Gastroesophageal sphincter (tissue), 4 donors: ENCODE results near the gene LGALS9. TPM values are rescaled to one million over a fixed set of nuclear protein-coding genes. Genes with fewer than 3 reads are reported as not detected.
"Not testable (repeated sequence)": the region's sequence is repeated elsewhere in the genome, so short reads cannot be mapped to it uniquely, and the experiment has no call there.

Source experiments
- ATAC-seq: fragments of 150-250 bp; one replicate; pipeline ENCODE4 v1.9.1; 2016; ENCODE audit warnings: mild to moderate bottlenecking, moderate library complexity
- H3K27ac ChIP-seq, 4 donors: fragments of 200-600 bp; sonication (generic) in 3 of 4; 1 replicate in 3 of 4; 2 replicates in 1 of 4; pipeline ENCODE4 v1.5.1; 2016 to 2019
- H3K27me3 ChIP-seq: fragments of 200-600 bp; sonication (generic); one replicate; pipeline ENCODE4 v1.5.1; 2019
- H3K36me3 ChIP-seq, 2 donors: fragments of 200-600 bp; sonication (generic); one replicate each; pipeline ENCODE4 v1.5.1; 2019; ENCODE audit warnings: control low read depth in 1 of 2
- H3K4me1 ChIP-seq, 3 donors: fragments of 200-600 bp; sonication (generic); 1 replicate in 2 of 3; 2 replicates in 1 of 3; pipeline ENCODE4 v1.5.1; 2016 to 2019; ENCODE audit warnings: control low read depth in 2 of 3
- H3K4me3 ChIP-seq, 2 donors: fragments of 200-600 bp; sonication (generic); one replicate each; pipeline ENCODE4 v1.5.1; 2019; ENCODE audit warnings: mild to moderate bottlenecking in 1 of 2, moderate library complexity in 1 of 2
- H3K9me3 ChIP-seq, 3 donors: fragments of 200-600 bp; sonication (generic); one replicate each; pipeline ENCODE4 v1.5.1; 2017 to 2019; ENCODE audit warnings: control low read depth in 2 of 3
- CTCF ChIP-seq, 4 experiments: fragments of 200-600 bp in 2 of 4; fragments of 450-650 bp in 2 of 4; sonication (generic) in 1 of 4; IDR thresholded peaks; one replicate each; pipeline ENCODE4 v1.5.1; 2017 to 2019; ENCODE audit warnings: antibody characterized with exemption in 4 of 4, mild to moderate bottlenecking in 2 of 4, moderate library complexity in 2 of 4
- EP300 ChIP-seq: sonication (generic); formaldehyde crosslinking; IDR thresholded peaks from one replicate; pipeline ENCODE4 v1.6.1; 2017; ENCODE audit warnings: antibody characterized with exemption, mild to moderate bottlenecking
- POLR2A ChIP-seq, 2 donors: fragments of 450-650 bp; IDR thresholded peaks; one replicate each; pipeline ENCODE4 v1.6.1; 2017; ENCODE audit warnings: antibody characterized with exemption in 2 of 2, mild to moderate bottlenecking in 2 of 2, moderate library complexity in 1 of 2
- POLR2AphosphoS5 ChIP-seq: sonication (generic); formaldehyde crosslinking; IDR thresholded peaks from one replicate; pipeline ENCODE4 v1.6.1; 2017; ENCODE audit warnings: antibody characterized with exemption
- WGBS, 2 donors: methylation state at CpG; one replicate each; pipeline ENCODE4 v1.1.5; 2018; ENCODE audit warnings: low coverage in 1 of 2; 5-methylcytosine and 5-hydroxymethylcytosine counted together
- small RNA-seq, 4 donors: library from RNA; depleted of rRNA; stranded (forward); fragments of <200 nt; gene quantifications; one replicate each; pipeline ENCODE3, GENCODE V24; 2016
- total RNA-seq, 4 donors: library from RNA; depleted of rRNA; stranded (reverse); fragments of >200 nt; gene quantifications; one replicate each; pipeline ENCODE4 v1.1.0, GENCODE V29; 2016

Gene LGALS9
- total RNA-seq, 4 donors from 2014 or later = 8.7 to 62.0 (median 27.2) TPM

- Histone ChIP-seq H3K9me3 (no peaks in the 10 kb centered on the region), H3K4me1 (no peaks in the 10 kb centered on the region), H3K27ac (no peak overlapping the region), H3K27me3 (peaks cover 7% of the 10 kb centered on the region), H3K4me3 (no peak overlapping the region), H3K36me3 (no peaks in the 10 kb centered on the region)
- no peak for ATAC-seq
- TF ChIP-seq POLR2AphosphoS5 (no peak), CTCF (IDR thresholded peaks at IDR 0.05) (no peak), POLR2A (IDR thresholded peaks at IDR 0.05) (no peak), EP300 (no peak)
- WGBS, 2 donors = 83% methylated on average over 1 of the region's 2 CpGs; no CpG with 5 or more reads in 1 of the 2 donors
These were observed 46.2 kb downstream of the LGALS9 start for GRCh38 chr17:27677191-27677590.

GRCh38 chr17:27686322-27686721, 55.3 kb downstream of the LGALS9 start:
- H3K27ac ChIP-seq, ATAC-seq, H3K4me1 ChIP-seq, H3K27me3 ChIP-seq, H3K36me3 ChIP-seq, H3K4me3 ChIP-seq: not testable (repeated sequence)
- peaks cover 0 to 13% (median 0%) of the 10 kb centered on the region in 3 donors for H3K9me3 ChIP-seq
- 50 to 70% methylated on average over 3 of the region's 3 CpGs for WGBS, 2 donors

- no peak for ATAC-seq
- TF ChIP-seq CTCF (IDR thresholded peaks at IDR 0.05) = no peak
- no peak for TF ChIP-seq POLR2A (IDR thresholded peaks at IDR 0.05)
- TF ChIP-seq POLR2AphosphoS5 = no peak
- TF ChIP-seq EP300 = no peak
- no peak overlapping the region for H3K27ac ChIP-seq
- no peaks in the 10 kb centered on the region for H3K4me1 ChIP-seq
- WGBS, 2 donors = 68 to 89% methylated on average over 1 of the region's 1 CpG
- no peak overlapping the region for H3K4me3 ChIP-seq
- H3K27me3 ChIP-seq = no peaks in the 10 kb centered on the region
- H3K9me3 ChIP-seq = peaks cover 0 to 29% (median 0%) of the 10 kb centered on the region in 3 donors
- no peaks in the 10 kb centered on the region for H3K36me3 ChIP-seq
These were observed 59.9 kb downstream of the LGALS9 start for GRCh38 chr17:27690882-27691281.

- not testable (repeated sequence) for H3K4me1 ChIP-seq, H3K27me3 ChIP-seq, ATAC-seq, H3K27ac ChIP-seq, H3K4me3 ChIP-seq, H3K36me3 ChIP-seq
- WGBS, 2 donors = 63 to 67% methylated on average over 1 to 2 of the region's 2 CpGs
- peaks cover 0 to 24% (median 0%) of the 10 kb centered on the region in 3 donors for H3K9me3 ChIP-seq
These were observed 64.3 kb downstream of the LGALS9 start for GRCh38 chr17:27695254-27695814.

Small RNA genes lying within 50 kb of the gene (small RNA-seq; reads per million reads assigned to genes)
- gene AC015688.1 (0 reads per million in 4 donors), gene AC015688.2 (0 reads per million in 4 donors), gene AC015688.5 (0 reads per million in 4 donors), gene CPDP1 (0 reads per million in 4 donors)

Other genes with a start within 250 kb of the LGALS9 start
- gene KSR1, start 174.7 kb upstream of the LGALS9 start, total RNA-seq = 10 to 100 TPM in 3 of 4 donors, 1 to 10 TPM in 1; 10.0 to 15.2 (median 13.9) TPM
- under 1 TPM; 0.07 to 0.40 (median 0.35) TPM for gene NOS2, start 169.3 kb downstream of the LGALS9 start, total RNA-seq